Activated CD4-positive, alpha-beta T cell treated with anti-CD3 and anti-CD28 coated beads for 48 hours (primary cell): ENCODE measurements around the gene CCDC12.

Experiments used
- DNase-seq: peaks from one replicate; pipeline ENCODE4 v3.0.0-alpha.2; 2020

CCDC12 gene

GRCh38 chr3:47007482-47008233 is 31.1 kb upstream of the CCDC12 start:
- DNase-seq = no peak

DNA sequence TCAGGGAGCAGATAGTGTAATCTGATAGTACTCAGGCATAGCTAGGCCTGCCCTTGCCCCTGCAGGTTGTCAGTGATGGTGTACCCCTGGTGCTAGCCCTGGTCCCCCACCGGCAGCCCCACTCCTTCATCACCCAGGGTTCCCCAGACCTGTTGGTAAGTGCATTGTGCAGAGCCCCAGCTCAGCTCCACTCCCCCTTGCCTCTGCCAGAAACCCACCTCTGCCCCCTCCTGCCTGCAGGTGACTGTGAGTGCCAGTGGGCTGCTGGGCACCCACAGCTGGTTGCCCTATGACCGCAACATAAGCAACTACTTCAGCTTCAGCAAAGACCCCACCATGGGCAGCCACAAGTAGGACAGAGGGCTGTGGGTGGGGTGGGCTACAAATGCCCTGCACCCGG is 30.5 kb upstream of the CCDC12 start:
- DNase-seq = peak; percentile 3

DNA sequence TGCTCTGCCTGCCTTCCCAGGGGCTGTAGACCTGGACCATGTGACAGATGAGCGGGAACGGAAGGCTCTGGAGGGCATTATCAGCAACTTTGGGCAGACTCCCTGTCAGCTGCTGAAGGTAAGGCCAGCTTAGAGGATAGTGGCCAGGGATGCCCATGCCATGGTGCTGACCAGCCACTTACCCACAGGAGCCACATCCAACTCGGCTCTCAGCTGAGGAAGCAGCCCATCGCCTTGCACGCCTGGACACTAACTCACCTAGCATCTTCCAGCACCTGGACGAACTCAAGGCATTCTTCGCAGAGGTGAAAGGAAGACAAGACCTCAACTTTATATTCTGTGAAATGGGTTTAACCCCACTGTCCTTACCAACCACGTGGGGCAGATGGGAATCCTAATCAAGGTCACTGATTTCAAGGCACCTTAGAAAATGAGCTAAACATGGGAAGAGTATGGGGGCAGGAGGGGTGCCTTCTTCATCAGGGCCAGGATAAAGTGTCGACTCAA is 29.7 kb upstream of the CCDC12 start:
- no peak for DNase-seq

- no peak for DNase-seq
These were observed 28.9 kb upstream of the CCDC12 start for GRCh38 chr3:47005212-47006144.

DNA sequence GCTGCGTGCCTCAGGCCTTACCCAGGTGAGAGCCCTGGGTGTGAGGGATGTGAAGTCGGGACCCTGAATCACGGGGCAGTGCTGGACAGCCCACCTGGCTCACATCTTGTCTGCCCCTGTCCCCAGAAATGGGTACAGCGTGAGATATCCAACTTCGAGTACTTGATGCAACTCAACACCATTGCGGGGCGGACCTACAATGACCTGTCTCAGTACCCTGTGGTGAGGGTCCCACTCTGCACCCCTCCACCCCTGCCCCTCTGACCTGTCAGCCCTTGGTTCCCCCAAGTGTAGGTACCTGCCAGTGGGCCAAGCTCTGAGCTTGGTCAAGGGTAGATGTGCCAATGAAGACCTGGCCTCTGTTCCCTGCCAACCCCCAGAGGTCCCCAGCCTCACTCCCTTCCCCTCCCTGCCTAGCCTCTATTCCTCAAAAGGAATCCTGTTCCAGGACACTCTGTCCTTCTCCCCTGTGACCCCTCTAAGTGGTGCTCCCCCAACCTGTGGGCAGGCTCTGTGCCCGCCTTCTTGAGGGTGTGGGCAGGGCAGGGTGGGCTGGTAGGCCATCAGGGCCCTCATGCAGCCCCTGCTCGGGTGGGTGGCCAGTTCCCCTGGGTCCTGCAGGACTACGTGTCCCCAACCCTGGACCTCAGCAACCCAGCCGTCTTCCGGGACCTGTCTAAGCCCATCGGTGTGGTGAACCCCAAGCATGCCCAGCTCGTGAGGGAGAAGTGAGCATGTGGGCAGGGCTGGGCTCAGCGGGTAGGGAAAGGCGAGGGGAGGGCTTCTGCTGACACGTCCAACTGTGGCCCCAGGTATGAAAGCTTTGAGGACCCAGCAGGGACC is 28.0 kb upstream of the CCDC12 start:
- no peak for DNase-seq

DNA sequence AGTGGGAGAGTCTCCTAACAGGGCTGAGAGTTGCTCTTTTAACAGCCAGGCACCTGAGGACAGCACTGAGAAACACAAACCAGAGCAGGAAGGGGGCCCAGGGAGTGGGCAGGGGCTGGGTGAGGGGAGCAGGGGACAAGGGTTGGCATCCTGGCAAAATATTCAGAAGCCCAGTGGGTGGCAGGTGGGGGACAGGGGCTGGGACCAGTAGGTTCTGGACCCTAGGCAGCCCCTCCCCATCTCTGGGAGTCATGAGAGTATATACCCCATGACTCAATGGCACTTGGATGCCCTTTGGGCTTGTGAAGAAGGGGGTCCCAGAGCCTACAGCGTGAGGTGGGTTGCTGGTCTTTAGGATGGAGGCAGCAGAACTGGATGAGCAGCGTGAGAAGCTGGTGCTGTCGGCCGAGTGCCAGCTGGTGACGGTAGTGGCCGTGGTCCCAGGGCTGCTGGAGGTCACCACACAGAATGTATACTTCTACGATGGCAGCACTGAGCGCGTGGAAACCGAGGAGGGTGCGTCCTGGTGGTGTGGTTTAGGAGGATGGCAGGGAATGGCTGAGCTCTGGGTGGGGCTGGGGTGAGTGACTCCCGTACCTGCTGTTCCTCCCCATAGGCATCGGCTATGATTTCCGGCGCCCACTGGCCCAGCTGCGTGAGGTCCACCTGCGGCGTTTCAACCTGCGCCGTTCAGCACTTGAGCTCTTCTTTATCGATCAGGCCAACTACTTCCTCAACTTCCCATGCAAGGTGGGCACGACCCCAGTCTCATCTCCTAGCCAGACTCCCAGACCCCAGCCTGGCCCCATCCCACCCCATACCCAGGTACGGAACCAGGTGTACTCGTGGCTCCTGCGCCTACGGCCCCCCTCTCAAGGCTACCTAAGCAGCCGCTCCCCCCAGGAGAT is 27.2 kb upstream of the CCDC12 start:
- DNase-seq = no peak

- no peak for DNase-seq
These were observed 26.5 kb upstream of the CCDC12 start for GRCh38 chr3:47003056-47003410.

DNA sequence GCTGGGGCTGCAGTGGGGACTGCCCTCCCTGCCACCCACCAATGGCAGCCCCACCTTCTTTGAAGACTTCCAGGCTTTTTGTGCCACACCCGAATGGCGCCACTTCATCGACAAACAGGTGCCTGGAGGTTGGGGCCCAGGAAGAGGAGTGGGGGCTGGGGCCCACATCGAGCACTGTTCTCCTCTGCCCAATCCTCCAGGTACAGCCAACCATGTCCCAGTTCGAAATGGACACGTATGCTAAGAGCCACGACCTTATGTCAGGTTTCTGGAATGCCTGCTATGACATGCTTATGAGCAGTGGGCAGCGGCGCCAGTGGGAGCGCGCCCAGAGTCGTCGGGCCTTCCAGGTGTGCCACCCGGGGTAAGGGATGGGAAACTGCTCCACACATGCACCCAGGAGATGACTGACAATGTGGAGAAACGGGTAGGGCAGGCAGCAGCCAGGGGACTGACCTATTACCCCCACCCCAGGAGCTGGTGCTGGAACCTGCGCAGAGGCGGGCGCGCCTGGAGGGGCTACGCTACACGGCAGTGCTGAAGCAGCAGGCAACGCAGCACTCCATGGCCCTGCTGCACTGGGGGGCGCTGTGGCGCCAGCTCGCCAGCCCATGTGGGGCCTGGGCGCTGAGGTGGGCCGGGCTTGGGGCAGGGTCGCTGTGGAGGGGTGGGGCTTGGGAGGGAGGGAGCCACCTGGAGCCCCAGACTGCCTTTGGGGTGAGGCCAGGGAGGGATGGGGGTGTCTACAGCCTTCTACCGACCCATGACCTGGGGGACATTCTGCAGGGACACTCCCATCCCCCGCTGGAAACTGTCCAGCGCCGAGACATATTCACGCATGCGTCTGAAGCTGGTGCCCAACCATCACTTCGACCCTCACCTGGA is 25.9 kb upstream of the CCDC12 start:
- no peak for DNase-seq

DNA sequence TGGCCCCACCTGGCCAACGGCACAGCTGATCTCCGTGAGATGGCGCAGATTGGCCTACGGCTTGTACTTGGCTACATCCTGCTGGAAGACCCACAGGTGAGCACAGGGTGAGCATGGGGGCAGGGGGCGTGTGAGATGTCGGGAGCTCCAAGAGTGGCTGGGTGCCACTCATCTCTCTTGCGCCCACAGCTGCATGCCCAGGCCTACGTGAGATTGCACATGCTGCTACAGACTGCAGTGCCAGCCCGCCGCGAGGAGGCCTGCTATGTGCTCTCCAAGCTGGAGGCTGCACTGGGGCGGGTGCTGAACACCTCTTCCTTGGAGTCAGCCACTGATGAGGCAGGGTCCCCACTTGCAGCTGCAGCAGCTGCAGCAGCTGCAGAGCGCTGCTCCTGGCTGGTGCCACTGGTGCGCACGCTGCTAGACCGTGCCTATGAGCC is 25.2 kb upstream of the CCDC12 start:
- DNase-seq = no peak

DNA sequence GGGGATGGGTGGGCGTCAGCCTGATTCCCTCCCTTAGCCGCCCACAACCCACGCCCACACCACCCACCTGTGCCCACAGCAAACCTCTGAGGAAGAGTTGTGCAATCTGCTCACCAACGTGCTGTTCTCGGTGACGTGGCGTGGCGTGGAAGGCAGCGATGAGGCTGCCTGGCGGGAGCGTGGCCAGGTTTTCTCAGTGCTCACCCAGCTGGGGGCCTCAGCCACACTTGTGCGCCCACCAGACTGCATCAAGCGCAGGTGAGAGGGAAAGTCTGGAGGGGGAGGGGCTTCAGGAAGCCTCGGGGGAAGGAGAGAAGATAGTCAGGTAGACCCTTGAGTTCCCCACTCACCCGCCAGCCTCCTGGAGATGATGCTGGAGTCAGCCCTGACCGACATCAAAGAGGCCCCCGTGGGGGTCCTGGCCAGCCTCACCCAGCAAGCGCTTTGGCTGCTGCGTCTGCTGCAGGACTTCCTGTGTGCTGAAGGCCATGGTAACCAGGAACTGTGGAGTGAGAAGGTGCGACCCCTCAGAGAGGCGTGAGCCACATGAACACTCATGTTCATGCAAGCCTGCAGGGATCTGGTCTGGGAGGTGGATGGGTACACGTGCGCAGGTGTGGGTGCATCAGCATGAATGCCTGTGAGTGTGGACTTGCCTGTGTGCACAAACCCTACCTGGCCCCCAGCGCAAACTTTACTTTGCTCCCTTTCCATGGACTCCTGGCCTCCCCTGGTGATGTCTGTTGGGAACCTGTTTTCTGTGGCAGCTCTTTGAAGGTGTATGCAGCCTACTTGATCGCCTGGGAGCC is 24.6 kb upstream of the CCDC12 start:
- no peak for DNase-seq

DNA sequence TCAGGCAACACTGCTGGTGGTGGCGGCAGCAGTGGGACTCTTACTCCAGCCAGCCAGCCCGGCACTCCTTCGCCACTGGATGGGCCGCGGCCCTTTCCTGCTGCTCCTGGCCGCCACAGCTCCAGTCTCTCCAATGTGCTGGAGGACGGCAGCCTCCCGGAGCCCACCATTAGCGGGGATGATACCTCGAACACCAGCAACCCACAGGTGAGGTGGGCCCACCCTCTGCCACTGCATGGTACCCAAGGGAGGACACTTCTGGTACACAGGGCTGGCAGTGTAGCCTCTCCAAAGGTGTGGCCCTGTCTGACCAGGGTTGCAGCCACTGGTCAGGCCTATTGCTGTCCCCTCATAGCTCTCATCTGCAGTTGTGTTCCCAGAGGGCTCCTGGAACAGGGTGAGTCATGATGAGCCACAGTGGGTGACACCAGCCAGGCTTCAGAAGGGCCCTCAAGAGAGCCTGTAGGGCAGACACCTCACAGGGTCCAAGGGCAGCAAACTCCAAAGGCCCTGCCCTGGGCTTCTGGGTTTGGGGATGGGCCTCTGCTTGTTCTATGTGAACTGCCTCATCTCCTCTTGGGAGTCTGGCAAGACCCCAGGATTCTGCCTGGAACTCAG is 23.8 kb upstream of the CCDC12 start:
- no peak for DNase-seq

GRCh38 chr3:46999516-47000197 is 23.1 kb upstream of the CCDC12 start:
- DNase-seq = no peak

- DNase-seq = no peak
These were observed 22.4 kb upstream of the CCDC12 start for GRCh38 chr3:46998852-46999515.

GRCh38 chr3:46998121-46998851 is 21.7 kb upstream of the CCDC12 start:
- peak; percentile 81 for DNase-seq

DNA sequence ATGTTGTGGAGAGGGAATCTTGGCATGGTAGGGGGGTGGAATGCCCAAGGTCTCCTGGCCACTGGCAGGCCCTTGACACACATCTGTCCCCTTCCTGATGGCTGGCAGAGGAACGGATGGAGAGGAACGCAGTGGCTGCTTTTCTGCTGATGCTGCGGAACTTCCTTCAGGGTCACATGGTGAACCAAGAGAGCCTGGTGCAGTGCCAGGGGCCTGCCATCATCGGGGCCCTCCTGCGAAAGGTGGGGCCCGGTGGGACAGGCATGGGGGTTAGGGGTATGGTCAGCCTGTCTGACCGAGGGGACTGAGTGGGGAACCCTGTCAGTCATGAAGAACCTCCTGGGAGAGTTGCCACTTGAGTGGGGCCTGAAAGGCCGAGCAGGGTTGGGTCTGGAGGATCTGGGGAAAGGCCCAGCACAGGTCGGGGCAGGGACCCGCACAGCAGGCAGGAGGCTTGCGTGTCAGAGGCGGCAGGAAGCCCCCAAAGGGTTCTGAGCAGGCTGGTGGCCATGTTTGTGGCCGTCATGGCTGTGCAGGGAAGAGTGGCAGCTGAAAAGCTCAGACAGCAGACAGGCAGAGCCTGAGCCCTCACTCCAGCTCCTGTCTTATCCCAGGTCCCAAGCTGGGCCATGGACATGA is 21.0 kb upstream of the CCDC12 start:
- DNase-seq = no peak

DNA sequence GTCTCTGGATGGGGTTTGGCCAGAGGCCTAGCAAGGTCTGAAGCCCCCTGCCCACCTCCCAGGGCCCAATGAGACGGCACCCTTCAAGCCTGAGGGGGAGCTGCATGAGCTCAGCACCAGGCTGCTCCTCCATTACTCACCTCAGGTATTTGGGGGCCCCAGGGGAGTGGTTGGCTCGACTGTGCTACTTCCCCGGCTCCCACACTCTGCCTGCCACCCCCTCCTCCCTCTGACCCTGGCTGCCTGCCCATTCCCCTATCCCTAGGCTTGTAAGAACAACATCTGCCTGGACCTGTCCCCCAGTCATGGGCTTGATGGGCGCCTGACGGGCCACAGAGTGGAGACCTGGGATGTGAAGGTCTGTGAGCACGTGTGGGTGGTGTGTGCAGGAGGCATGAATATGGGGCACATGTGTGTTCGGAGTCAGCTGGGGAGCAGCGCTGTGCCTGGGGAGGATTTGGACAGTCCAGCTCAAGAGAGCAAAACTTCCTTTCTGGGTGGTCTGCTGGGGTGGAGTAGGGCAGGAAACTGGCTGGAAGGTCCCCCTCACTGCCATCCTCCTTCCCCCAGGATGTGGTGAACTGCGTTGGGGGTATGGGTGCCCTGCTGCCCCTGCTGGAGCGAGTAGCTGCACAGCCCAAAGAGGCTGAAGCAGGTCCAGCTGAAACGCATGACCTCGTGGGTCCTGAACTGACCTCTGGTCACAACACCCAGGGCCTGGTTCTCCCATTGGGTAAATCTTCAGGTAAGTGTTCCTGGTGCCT is 20.3 kb upstream of the CCDC12 start:
- no peak for DNase-seq
